Prostate gland (tissue), 2 donors: ENCODE measurements around the gene ROBO1.

ENCODE experiments used
- CTCF ChIP-seq, 4 experiments: fragments of 200-600 bp in 2 of 4; fragments of 450-650 bp in 2 of 4; sonication (generic) in 2 of 4; IDR thresholded peaks; 1 replicate in 3 of 4; 2 replicates in 1 of 4; pipeline ENCODE4 v1.5.1; 2016 to 2019; ENCODE audit warnings: antibody characterized with exemption in 4 of 4, mild to moderate bottlenecking in 2 of 4, moderate library complexity in 2 of 4
- POLR2A ChIP-seq: fragments of 450-650 bp; IDR thresholded peaks from one replicate; pipeline ENCODE4 v1.6.1; 2016; ENCODE audit warnings: antibody characterized with exemption, mild to moderate bottlenecking

- TF ChIP-seq POLR2A (no peak), CTCF (IDR thresholded peaks at IDR 0.05) (no peak)
Measured at GRCh38 chr3:78857494-78858111, 910.2 kb downstream of the ROBO1 start.
